Omental fat pad (tissue), 4 donors: ENCODE measurements around the gene EVI5. TPM values are rescaled to one million over a fixed set of nuclear protein-coding genes. Genes with fewer than 3 reads are reported as not detected.
A peak's percentile ranks its signal among the peaks of the same experiment; 100 is the strongest.
"Not testable (repeated sequence)": the region's sequence is repeated elsewhere in the genome, so short reads cannot be mapped to it uniquely, and the experiment has no call there.

Source experiments
- ATAC-seq: fragments of 150-250 bp; one replicate; pipeline ENCODE4 v1.9.1; 2016; ENCODE audit warnings: mild to moderate bottlenecking, moderate library complexity; ENCODE audit not compliant: low FRiP score
- DNase-seq: peaks from one replicate; pipeline ENCODE4 v3.0.0-alpha.2; 2019; ENCODE audit warnings: low spot score
- CTCF ChIP-seq, 3 donors: fragments of 450-650 bp; IDR thresholded peaks; one replicate each; pipeline ENCODE4 v1.5.1; 2016 to 2017; ENCODE audit warnings: antibody characterized with exemption in 3 of 3, mild to moderate bottlenecking in 3 of 3, moderate library complexity in 2 of 3
- total RNA-seq, 4 donors: library from RNA; depleted of rRNA; stranded (reverse); fragments of >200 nt; gene quantifications; one replicate each; pipeline ENCODE4 v1.1.0, GENCODE V29; 2016

EVI5 gene
- total RNA-seq, 4 donors from 2014 or later, result 25.9 to 38.3 (median 30.7) TPM

- ATAC-seq, result no peak
These were observed 54.4 kb downstream of the EVI5 start for GRCh38 chr1:92730476-92730875.

GRCh38 chr1:92728697-92729096, 56.2 kb downstream of the EVI5 start:
- no peak for TF ChIP-seq CTCF (IDR thresholded peaks at IDR 0.05)
- DNase-seq (no peak), ATAC-seq (peak; percentile 62)

More at GRCh38 chr1:92730476-92730875, 54.4 kb downstream of the EVI5 start:
- TF ChIP-seq CTCF (IDR thresholded peaks at IDR 0.05), result no peak
- DNase-seq, result no peak

GRCh38 chr1:92723713-92724112, 61.2 kb downstream of the EVI5 start:
- DNase-seq, ATAC-seq: not testable (repeated sequence)

GRCh38 chr1:92721886-92722285, 63.0 kb downstream of the EVI5 start:
- DNase-seq (no peak), ATAC-seq (no peak)
- no peak for TF ChIP-seq CTCF (IDR thresholded peaks at IDR 0.05)

- DNase-seq, ATAC-seq: not testable (repeated sequence)
These were observed 63.8 kb downstream of the EVI5 start for GRCh38 chr1:92721157-92721556.

GRCh38 chr1:92715476-92715951, 69.4 kb downstream of the EVI5 start:
- ATAC-seq, DNase-seq: not testable (repeated sequence)

GRCh38 chr1:92713939-92714338, 71.0 kb downstream of the EVI5 start:
- DNase-seq (no peak), ATAC-seq (no peak)
- TF ChIP-seq CTCF (IDR thresholded peaks at IDR 0.05), result no peak

- no peak for TF ChIP-seq CTCF (IDR thresholded peaks at IDR 0.05)
- DNase-seq, result no peak
- ATAC-seq, result no peak
These were observed 73.3 kb downstream of the EVI5 start for GRCh38 chr1:92711473-92712165.
